Naive thymus-derived CD8-positive, alpha-beta T cell (primary cell): Measurements from ENCODE around the gene URB1. TPM values are rescaled to one million over a fixed set of nuclear protein-coding genes. Genes with fewer than 3 reads are reported as not detected.

Experiments used
- ATAC-seq, 2 donors: fragments of 150-1000 bp; cut with Tn5 transposase in 1 of 2; sonication (Bioruptor Pico), chemical (Tn5 transposase) in 1 of 2; 1 replicate in 1 of 2; 2 replicates in 1 of 2; pipeline ENCODE4 v1.10.0; 2021; ENCODE audit warnings: mild to moderate bottlenecking in 2 of 2, moderate library complexity in 2 of 2
- POLR2A ChIA-PET: fragments of 350-600 bp; sonication (Branson Sonifier 250); formaldehyde crosslinking; loops from one replicate; lab custom pipeline; 2021; ENCODE audit warnings: antibody characterized with exemption; lab: Charles Lee
- DNase-seq, 10 donors: peaks; one replicate each; pipeline versions ENCODE4 v3.0.0 to v3.0.0-alpha.2; 2020 to 2022
- H3K27ac Mint-ChIP-seq, 10 donors: one replicate each; pipeline ENCODE4 v1.8.0; 2020 to 2022; ENCODE audit warnings: mild to moderate bottlenecking in 10 of 10, mixed read lengths in 10 of 10, moderate library complexity in 4 of 10, inconsistent platforms in 1 of 10
- H3K27me3 Mint-ChIP-seq, 5 donors: one replicate each; pipeline ENCODE4 v1.8.0; 2021 to 2022; ENCODE audit warnings: mixed read lengths in 5 of 5
- H3K36me3 Mint-ChIP-seq, 3 donors: one replicate each; pipeline ENCODE4 v1.8.0; 2020 to 2022; ENCODE audit warnings: mixed read lengths in 3 of 3, mild to moderate bottlenecking in 2 of 3, inconsistent platforms in 1 of 3
- H3K4me1 Mint-ChIP-seq, 4 donors: one replicate each; pipeline ENCODE4 v1.8.0; 2021 to 2022; ENCODE audit warnings: mixed read lengths in 4 of 4
- H3K4me3 Mint-ChIP-seq, 10 donors: one replicate each; pipeline ENCODE4 v1.8.0; 2020 to 2022; ENCODE audit warnings: mild to moderate bottlenecking in 10 of 10, mixed read lengths in 10 of 10, moderate library complexity in 6 of 10, inconsistent platforms in 1 of 10
- H3K9me3 Mint-ChIP-seq, 9 donors: one replicate each; pipeline ENCODE4 v1.8.0; 2020 to 2022; ENCODE audit warnings: mixed read lengths in 9 of 9, mild to moderate bottlenecking in 3 of 9, inconsistent platforms in 1 of 9, moderate library complexity in 1 of 9
- polyA plus RNA-seq, 3 donors: library from polyadenylated mRNA; unstranded; fragments of 300-500 nt; fragmentation: Illumina TruSeq; gene quantifications; one replicate each; pipeline ENCODE4 v1.2.3, GENCODE V29; 2021
- total RNA-seq, 8 experiments: library from RNA in 2 of 8; stranded (reverse) in 2 of 8; gene quantifications; one replicate each; pipeline ENCODE4 v1.2.3 and lab custom pipeline; 2021 to 2026

The URB1 gene
- total and polyA plus RNA-seq, 5 experiments from 2014 or later: 2.2 to 22.7 (median 5.6) TPM

- Mint-ChIP-seq H3K4me1 (peaks cover 0 to 2% (median 0%) of the 10 kb centered on the region in 4 donors), H3K27me3 (no peaks in the 10 kb centered on the region), H3K9me3 (no peaks in the 10 kb centered on the region), H3K36me3 (peaks cover 0 to 20% (median 0%) of the 10 kb centered on the region in 3 donors), H3K27ac (no peak overlapping the region), H3K4me3 (no peak overlapping the region)
- ATAC-seq (no peak), DNase-seq (no peak)
- POLR2A ChIA-PET: no interaction called here
These were observed 85.1 kb downstream of the URB1 start for GRCh38 chr21:32307706-32308105.

- peaks cover 0 to 2% (median 0%) of the 10 kb centered on the region in 4 donors for H3K4me1 Mint-ChIP-seq
- no peak for ATAC-seq
These were observed 86.6 kb downstream of the URB1 start for GRCh38 chr21:32306021-32306780.

GRCh38 chr21:32304998-32305397, 87.8 kb downstream of the URB1 start:
- Mint-ChIP-seq H3K9me3 (no peaks in the 10 kb centered on the region), H3K27ac (no peak overlapping the region), H3K4me3 (no peak overlapping the region), H3K4me1 (peaks cover 0 to 2% (median 0%) of the 10 kb centered on the region in 4 donors), H3K27me3 (no peaks in the 10 kb centered on the region), H3K36me3 (peaks cover 0 to 12% (median 0%) of the 10 kb centered on the region in 3 donors)
- ATAC-seq: no peak
- DNase-seq: no peak
- POLR2A ChIA-PET: no interaction called here

More at GRCh38 chr21:32306021-32306780, 86.6 kb downstream of the URB1 start:
- H3K4me3 Mint-ChIP-seq: no peak overlapping the region
- H3K27ac Mint-ChIP-seq: peak overlapping the region in 1 of 10 donors; percentile 49
- H3K9me3 Mint-ChIP-seq: no peaks in the 10 kb centered on the region
- POLR2A ChIA-PET: no interaction called here
- H3K27me3 Mint-ChIP-seq: no peaks in the 10 kb centered on the region
- H3K36me3 Mint-ChIP-seq: peaks cover 0 to 16% (median 0%) of the 10 kb centered on the region in 3 donors
- DNase-seq: no peak

GRCh38 chr21:32303385-32303784, 89.4 kb downstream of the URB1 start:
- H3K27ac Mint-ChIP-seq: peak overlapping the region in 2 of 10 donors; percentile 19 to 79
- H3K9me3 Mint-ChIP-seq: no peaks in the 10 kb centered on the region
- ATAC-seq: no peak
- H3K4me1 Mint-ChIP-seq: peaks cover 0 to 2% (median 0%) of the 10 kb centered on the region in 4 donors
- H3K27me3 Mint-ChIP-seq: no peaks in the 10 kb centered on the region
- no peak for DNase-seq
- H3K36me3 Mint-ChIP-seq: peaks cover 0 to 7% (median 4%) of the 10 kb centered on the region in 3 donors
- POLR2A ChIA-PET: no interaction called here
- no peak overlapping the region for H3K4me3 Mint-ChIP-seq

GRCh38 chr21:32302560-32302959, 90.3 kb downstream of the URB1 start:
- POLR2A ChIA-PET: no interaction called here
- Mint-ChIP-seq H3K27me3 (no peaks in the 10 kb centered on the region), H3K4me3 (no peak overlapping the region), H3K27ac (no peak overlapping the region), H3K36me3 (peaks cover 0 to 4% (median 3%) of the 10 kb centered on the region in 3 donors), H3K9me3 (no peaks in the 10 kb centered on the region), H3K4me1 (peaks cover 0 to 2% (median 0%) of the 10 kb centered on the region in 4 donors)
- ATAC-seq: no peak
- DNase-seq: no peak

- Mint-ChIP-seq H3K4me1 (peaks cover 0 to 1% (median 0%) of the 10 kb centered on the region in 4 donors), H3K36me3 (peaks cover 0 to 4% (median 1%) of the 10 kb centered on the region in 3 donors), H3K27me3 (no peaks in the 10 kb centered on the region), H3K4me3 (no peak overlapping the region), H3K9me3 (no peaks in the 10 kb centered on the region), H3K27ac (no peak overlapping the region)
- ATAC-seq (no peak), DNase-seq (no peak)
- POLR2A ChIA-PET: no interaction called here
These were observed 91.2 kb downstream of the URB1 start for GRCh38 chr21:32301596-32301995.

- no peak for ATAC-seq
- peaks cover 0 to 4% (median 0%) of the 10 kb centered on the region in 3 donors for H3K36me3 Mint-ChIP-seq
- no peak overlapping the region for H3K27ac Mint-ChIP-seq
- no peak for DNase-seq
- H3K27me3 Mint-ChIP-seq: no peaks in the 10 kb centered on the region
- POLR2A ChIA-PET: no interaction called here
- H3K9me3 Mint-ChIP-seq: no peaks in the 10 kb centered on the region
- H3K4me3 Mint-ChIP-seq: no peak overlapping the region
- no peaks in the 10 kb centered on the region for H3K4me1 Mint-ChIP-seq
These were observed 92.6 kb downstream of the URB1 start for GRCh38 chr21:32300117-32300681.

- Mint-ChIP-seq H3K4me3 (no peak overlapping the region), H3K4me1 (no peaks in the 10 kb centered on the region), H3K36me3 (peaks cover 0 to 4% (median 0%) of the 10 kb centered on the region in 3 donors), H3K27me3 (no peaks in the 10 kb centered on the region), H3K9me3 (no peaks in the 10 kb centered on the region), H3K27ac (no peak overlapping the region)
- DNase-seq: no peak
- ATAC-seq: no peak
- POLR2A ChIA-PET: no interaction called here
These were observed 93.1 kb downstream of the URB1 start for GRCh38 chr21:32299695-32300094.

- H3K27ac Mint-ChIP-seq: peak within 1 kb of the TSS in 2 of 10 donors; percentile 52 to 60
These were observed 94.1 kb downstream of the URB1 start, which contains the start of gene MRAP for GRCh38 chr21:32298658-32299081. Gene MRAP (plus strand): TSS chr21:32298855. CDS start chr21:32298972, 117 bp downstream.

GRCh38 chr21:32298148-32298559, 94.7 kb downstream of the URB1 start:
- Mint-ChIP-seq H3K27me3 (no peaks in the 10 kb centered on the region), H3K4me1 (no peaks in the 10 kb centered on the region), H3K27ac (peak overlapping the region in 2 of 10 donors; percentile 52 to 60), H3K9me3 (no peaks in the 10 kb centered on the region), H3K4me3 (no peak overlapping the region), H3K36me3 (peaks cover 0 to 4% (median 0%) of the 10 kb centered on the region in 3 donors)
- POLR2A ChIA-PET: no interaction called here
- ATAC-seq: no peak
- DNase-seq: no peak

More at GRCh38 chr21:32298658-32299081, 94.1 kb downstream of the URB1 start, which contains the start of gene MRAP:
- Mint-ChIP-seq H3K9me3 (no peaks in the 10 kb centered on the region), H3K27me3 (no peaks in the 10 kb centered on the region), H3K36me3 (peaks cover 0 to 4% (median 0%) of the 10 kb centered on the region in 3 donors), H3K4me1 (no peaks in the 10 kb centered on the region), H3K4me3 (no peak within 1 kb of the TSS)
- POLR2A ChIA-PET: no interaction called here
- no peak for ATAC-seq
- DNase-seq: no peak

GRCh38 chr21:32297449-32297848, 95.4 kb downstream of the URB1 start:
- DNase-seq (no peak), ATAC-seq (no peak)
- no peaks in the 10 kb centered on the region for H3K27me3 Mint-ChIP-seq
- peak overlapping the region in 1 of 10 donors; percentile 60 for H3K27ac Mint-ChIP-seq
- POLR2A ChIA-PET: no interaction called here
- no peak overlapping the region for H3K4me3 Mint-ChIP-seq
- no peaks in the 10 kb centered on the region for H3K9me3 Mint-ChIP-seq
- H3K4me1 Mint-ChIP-seq: no peaks in the 10 kb centered on the region
- H3K36me3 Mint-ChIP-seq: peaks cover 0 to 4% (median 0%) of the 10 kb centered on the region in 3 donors

- no peak for ATAC-seq
- H3K4me3 Mint-ChIP-seq: no peak overlapping the region
- H3K36me3 Mint-ChIP-seq: peaks cover 0 to 2% (median 0%) of the 10 kb centered on the region in 3 donors
- H3K27ac Mint-ChIP-seq: peak overlapping the region in 1 of 10 donors; percentile 48
- DNase-seq: no peak
- POLR2A ChIA-PET: no interaction called here
- peaks cover 1 to 2% (median 2%) of the 10 kb centered on the region in 4 donors for H3K4me1 Mint-ChIP-seq
- H3K27me3 Mint-ChIP-seq: peaks cover 0 to 2% (median 0%) of the 10 kb centered on the region in 5 donors
- H3K9me3 Mint-ChIP-seq: no peaks in the 10 kb centered on the region
These were observed 107.3 kb downstream of the URB1 start for GRCh38 chr21:32285476-32285875.

- peaks cover 9 to 25% (median 24%) of the 10 kb centered on the region in 4 donors for H3K4me1 Mint-ChIP-seq
- ATAC-seq (no peak), DNase-seq (no peak)
- no peaks in the 10 kb centered on the region for H3K9me3 Mint-ChIP-seq
- POLR2A ChIA-PET: no interaction called here
- peaks cover 0 to 3% (median 2%) of the 10 kb centered on the region in 3 donors for H3K36me3 Mint-ChIP-seq
- no peak overlapping the region for H3K4me3 Mint-ChIP-seq
- H3K27ac Mint-ChIP-seq: no peak overlapping the region
- peaks cover 0 to 5% (median 0%) of the 10 kb centered on the region in 5 donors for H3K27me3 Mint-ChIP-seq
These were observed 109.8 kb downstream of the URB1 start for GRCh38 chr21:32282992-32283391.
